HepG2 (cell line): ENCODE measurements around the gene SNAI3. TPM values are rescaled to one million over a fixed set of nuclear protein-coding genes. Genes with fewer than 3 reads are reported as not detected.

ENCODE experiments used
- ATAC-seq: fragments of 200-7000 bp; cut with Tn5 transposase; 3 replicates; pipeline ENCODE4 v1.9.1; 2020; ENCODE audit warnings: mild to moderate bottlenecking, moderate library complexity
- BruUV-seq: library from RNA; stranded (reverse); fragments of 400-500 nt; replicated peaks from 2 replicates; lab custom pipeline; 2021; lab: Mats Ljungman, UMichigan
- CTCF ChIA-PET: fragments of 300-600 bp; formaldehyde crosslinking; extraction: SDS; loops from one replicate; lab custom pipeline; 2021; ENCODE audit warnings: low total read pairs, inconsistent platforms, low intra/inter-chr PET ratio; lab: Yijun Ruan, JAX
- POLR2A ChIA-PET: fragments of 350-600 bp; sonication (Branson Sonifier 250); formaldehyde crosslinking; loops from one replicate; lab custom pipeline; 2020; ENCODE audit warnings: antibody characterized with exemption, inconsistent platforms; lab: Yijun Ruan, JAX
- DNase-seq: peaks from one replicate; pipeline ENCODE4 v3.0.0-alpha.2; 2015; ENCODE audit warnings: low spot score
- FAIRE-seq: peaks from 3 replicates; lab custom pipeline; 2011; peaks lifted over from hg19 to GRCh38; lab: Jason Lieb, UNC
- H2AFZ ChIP-seq: one replicate; pipeline ENCODE4 v1.6.1; 2011; ENCODE audit warnings: low read length, inconsistent platforms
- H3K27ac ChIP-seq: fragments of 300-600 bp; 3 replicates; pipeline ENCODE4 v1.8.0; 2011; ENCODE audit warnings: mixed run types, mild to moderate bottlenecking, mixed read lengths, low read length, inconsistent platforms; ENCODE audit not compliant: insufficient read depth; ENCODE audit errors: extremely low read length
- H3K27me3 ChIP-seq, 2 experiments: fragments of 200-600 bp in 1 of 2; 2 replicates in 1 of 2; 3 replicates in 1 of 2; pipeline versions ENCODE4 v1.6.0 to v1.8.0; 2011; ENCODE audit warnings: low read length in 2 of 2, mild to moderate bottlenecking in 2 of 2, moderate library complexity in 2 of 2, inconsistent platforms in 1 of 2; ENCODE audit not compliant: insufficient read depth in 2 of 2, control insufficient read depth in 1 of 2
- H3K36me3 ChIP-seq, 2 experiments: fragments of 200-600 bp in 1 of 2; replicated peaks in 1 of 2; 2 replicates in 1 of 2; 3 replicates in 1 of 2; pipeline versions ENCODE4 v1.5.1 to v1.8.0; 2011; ENCODE audit warnings: low read length in 2 of 2, inconsistent platforms in 1 of 2; ENCODE audit not compliant: insufficient read depth in 2 of 2, control insufficient read depth in 1 of 2
- H3K4me1 ChIP-seq: 2 replicates; pipeline ENCODE4 v1.5.1; 2012; ENCODE audit warnings: low read length, inconsistent platforms; ENCODE audit not compliant: insufficient read depth
- H3K4me2 ChIP-seq: 2 replicates; pipeline ENCODE4 v1.6.0; 2011; ENCODE audit warnings: low read depth, low read length, inconsistent platforms
- H3K4me3 ChIP-seq, 3 experiments: fragments of 200-600 bp in 1 of 3; sonication (generic), shearing (Covaris generic) in 1 of 3; replicated peaks in 1 of 3; 2 replicates each; pipeline ENCODE4 v1.5.1; 2011 to 2016; ENCODE audit warnings: low read length in 3 of 3, inconsistent platforms in 2 of 3, low read depth in 2 of 3, mild to moderate bottlenecking in 2 of 3, control low read depth in 1 of 3, mixed read lengths in 1 of 3; ENCODE audit not compliant: insufficient read depth in 1 of 3
- H3K79me2 ChIP-seq: one replicate; pipeline ENCODE4 v1.6.1; 2011; ENCODE audit warnings: low read length, inconsistent platforms; ENCODE audit not compliant: insufficient read depth
- H3K9ac ChIP-seq: 2 replicates; pipeline ENCODE4 v1.6.0; 2011; ENCODE audit warnings: mild to moderate bottlenecking, low read depth, low read length, inconsistent platforms; ENCODE audit not compliant: insufficient read depth
- H3K9me3 ChIP-seq: 2 replicates; pipeline ENCODE4 v1.5.1; 2012; ENCODE audit warnings: mild to moderate bottlenecking, low read length
- H4K20me1 ChIP-seq: 2 replicates; pipeline ENCODE4 v1.6.0; 2011; ENCODE audit warnings: inconsistent platforms, mild to moderate bottlenecking, low read length, moderate library complexity; ENCODE audit not compliant: insufficient read depth
- AGO2 ChIP-seq: fragments of 200-400 bp; formaldehyde crosslinking; optimal IDR thresholded peaks from 2 replicates; pipeline ENCODE3; 2017; ENCODE audit warnings: mild to moderate bottlenecking, low read depth, low read length, moderate library complexity
- GTF3A ChIP-seq: sonication (generic); formaldehyde crosslinking; conservative IDR thresholded peaks from 2 replicates; pipeline ENCODE4 v1.4.0; 2020; ENCODE audit warnings: mild to moderate bottlenecking, missing genetic modification reagents
- HNRNPUL1 ChIP-seq: fragments of 200-400 bp; formaldehyde crosslinking; IDR thresholded peaks from 2 replicates; pipeline ENCODE4 v1.6.1; 2017; ENCODE audit warnings: low read depth, mild to moderate bottlenecking, low read length, moderate library complexity
- MTA1 ChIP-seq: sonication (generic); formaldehyde crosslinking; IDR thresholded peaks from 2 replicates; pipeline ENCODE4 v1.4.0; 2020; ENCODE audit warnings: missing genetic modification reagents, mild to moderate bottlenecking, borderline replicate concordance
- POLR2A ChIP-seq, 2 experiments: IDR thresholded peaks; 2 replicates each; pipeline ENCODE4 v1.6.1; 2011; ENCODE audit warnings: low read depth in 2 of 2, low read length in 2 of 2, mild to moderate bottlenecking in 1 of 2, moderate library complexity in 1 of 2; ENCODE audit not compliant: insufficient read depth in 1 of 2
- RNF2 ChIP-seq: fragments of 450-650 bp; conservative IDR thresholded peaks from 2 replicates; pipeline ENCODE4 v1.6.1; 2016; ENCODE audit warnings: low read depth
- SP5 ChIP-seq: IDR thresholded peaks from 2 replicates; pipeline ENCODE4 v1.6.1; 2016; ENCODE audit warnings: low read depth, borderline replicate concordance
- ZZZ3 ChIP-seq: sonication (generic); formaldehyde crosslinking; IDR thresholded peaks from 2 replicates; pipeline ENCODE4 v1.4.0; 2020; ENCODE audit warnings: missing genetic modification reagents, mild to moderate bottlenecking, borderline replicate concordance
- WGBS: methylation state at CpG from one replicate; pipeline ENCODE4 v1.1.6; 2017; ENCODE audit warnings: low lambda C conversion rate; 5-methylcytosine and 5-hydroxymethylcytosine counted together
- in situ Hi-C: cut with HindIII; loops from 2 replicates; pipeline ENCODE4 v1.10.0; 2017; ENCODE audit warnings: low pct_unique_long_range_greater_than_20kb; ENCODE audit not compliant: extremely low pct_ligation_motif_present
- intact Hi-C: fragments of 100-400 bp; cut with micrococcal nuclease; formaldehyde crosslinking; loops from one replicate; pipeline ENCODE4 v1.10.0; 2022; ENCODE audit not compliant: unreplicated experiment
- polyA plus RNA-seq, 8 experiments: library from polyadenylated mRNA; depleted of rRNA in 3 of 8; stranded (reverse) in 7 of 8; unstranded in 1 of 8; fragments of >200 nt; fragmentation: Illumina TruSeq in 4 of 8; extraction: Trizol in 4 of 8; gene quantifications; 2 replicates each; pipeline versions ENCODE4 v1.2.1 to v1.2.3, GENCODE V29; 2011 to 2016; ENCODE audit warnings: low read depth in 4 of 8, missing spikeins in 1 of 8, mixed read lengths in 1 of 8; ENCODE audit not compliant: insufficient read depth in 1 of 8
- total RNA-seq, 5 experiments: library from RNA; depleted of rRNA; stranded (reverse); fragments of >200 nt; fragmentation: Illumina TruSeq; extraction: Trizol; gene quantifications; 2 replicates each; pipeline ENCODE4 v1.2.3, GENCODE V29; 2016; ENCODE audit warnings: low read depth in 1 of 5
- TF ChIP-seq, protein P1 (sequence below): sonication (generic); formaldehyde crosslinking; IDR thresholded peaks from 2 replicates; pipeline ENCODE4 v1.5.1; 2020; ENCODE audit warnings: missing genetic modification reagents, mild to moderate bottlenecking, borderline replicate concordance
- TF ChIP-seq, protein P2 (sequence below): sonication (generic); formaldehyde crosslinking; IDR thresholded peaks from 2 replicates; pipeline ENCODE4 v1.4.0; 2020; ENCODE audit warnings: missing genetic modification reagents

The SNAI3 gene
- total and polyA plus RNA-seq, 2 of the 13 experiments (the other 11 are each of a cell fraction or from before 2014, with no cell fraction given) = 0.09 to 0.18 TPM

DNA sequence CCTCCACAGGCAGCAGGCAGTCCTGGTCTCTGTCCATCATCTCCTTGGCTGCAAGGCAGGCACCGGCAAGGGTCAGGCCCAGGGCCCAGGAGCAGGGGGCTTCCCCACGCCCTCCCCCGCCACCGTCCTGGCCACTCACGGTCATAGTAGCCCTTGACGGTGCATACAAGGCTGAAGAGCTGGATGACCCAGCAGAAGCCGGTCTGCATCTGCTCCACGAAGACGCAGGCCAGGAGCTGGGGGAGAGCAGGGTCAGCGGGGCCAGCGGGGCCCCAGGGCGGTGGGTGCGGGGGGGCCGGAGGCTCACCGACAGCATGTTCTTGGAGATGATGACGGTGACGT is 40.1 kb upstream of the SNAI3 start:
- Histone ChIP-seq H3K9me3 (no peaks in the 10 kb centered on the region), H3K4me2 (no peak overlapping the region), H2AFZ (no peak overlapping the region), H3K36me3 (peaks cover 52 to 74% of the 10 kb centered on the region in 2 experiments; a peak in 4 of 5 replicates), H4K20me1 (no peaks in the 10 kb centered on the region), H3K27me3 (no peaks in the 10 kb centered on the region), H3K4me3 (no peak overlapping the region), H3K27ac (no peak overlapping the region), H3K79me2 (no peaks in the 10 kb centered on the region), H3K4me1 (no peaks in the 10 kb centered on the region), H3K9ac (no peak overlapping the region)
- WGBS = 98% methylated on average over 10 of the region's 17 CpGs
- no peak for ATAC-seq
- FAIRE-seq = no peak
- 0 out of 2 replicates have a peak, but pooled peaks have one; percentile 30 for TF ChIP-seq ZZZ3 (CRISPR knock-in tag)
- TF ChIP-seq SP5 = no peak
- no peak for TF ChIP-seq RNF2
- TF ChIP-seq HNRNPUL1 = no peak
- no peak for DNase-seq
- intact Hi-C loops (no loop called here), in situ Hi-C loops (no loop called here)
- ChIA-PET CTCF (no interaction called here), POLR2A (no interaction called here)
- no TSS peak for BruUV-seq

DNA sequence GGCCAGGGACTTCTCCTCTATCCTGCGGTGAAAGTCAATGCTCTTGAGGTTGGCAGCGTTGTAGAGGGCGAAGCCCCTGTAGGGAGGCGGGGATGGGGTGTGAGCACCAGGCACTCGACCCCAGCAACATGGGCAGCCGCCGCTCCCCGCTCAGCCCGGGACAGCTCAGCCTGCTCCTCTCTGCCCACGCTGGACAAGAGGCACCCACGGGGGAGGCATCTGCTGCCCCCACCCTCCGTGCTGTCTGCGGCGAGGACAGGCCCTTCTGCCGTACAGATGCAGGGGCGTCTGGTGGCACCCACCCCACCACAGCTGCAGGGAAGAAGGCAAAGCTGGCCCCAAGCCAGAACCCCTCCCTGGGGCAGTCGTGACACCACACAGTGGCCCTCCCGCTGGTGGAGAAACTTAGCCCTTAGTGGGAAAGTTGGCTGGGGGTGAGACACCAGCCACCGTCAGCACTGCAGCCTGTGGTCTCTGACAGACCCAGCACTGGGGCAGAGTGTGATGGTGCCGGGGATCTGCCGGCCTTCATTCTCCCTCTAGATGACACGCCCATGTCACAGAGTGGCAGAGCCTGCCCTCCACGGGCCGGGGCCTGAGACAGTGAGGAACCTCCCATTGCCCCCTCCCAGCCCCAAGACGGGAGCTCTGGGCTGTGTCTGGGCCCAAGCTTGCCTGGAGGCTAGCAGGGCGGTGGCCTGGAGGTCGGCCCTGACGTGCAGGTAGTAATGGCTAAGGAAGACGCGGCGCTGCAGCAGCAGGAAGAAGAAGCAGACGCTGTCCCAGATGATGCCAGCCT is 39.5 kb upstream of the SNAI3 start:
- BruUV-seq = no TSS peak
- no peak overlapping the region for H2AFZ ChIP-seq
- ATAC-seq = no peak
- in situ Hi-C loops (no loop called here), intact Hi-C loops (no loop called here)
- no peak for DNase-seq
- H3K79me2 ChIP-seq = no peaks in the 10 kb centered on the region
- peaks cover 55 to 74% of the 10 kb centered on the region in 2 experiments; a peak in 4 of 5 replicates for H3K36me3 ChIP-seq
- no peaks in the 10 kb centered on the region for H3K27me3 ChIP-seq
- H3K9me3 ChIP-seq = no peaks in the 10 kb centered on the region
- WGBS = 97% methylated on average over 17 of the region's 32 CpGs
- H4K20me1 ChIP-seq = no peaks in the 10 kb centered on the region
- no peak overlapping the region for H3K4me3 ChIP-seq
- H3K27ac ChIP-seq = no peak overlapping the region
- TF ChIP-seq POLR2A (IDR thresholded peaks at IDR 0.05; ENCODE audit: insufficient read depth in 1 of 2, low read depth in 2 of 2, low read length in 2 of 2) = 0 out of 4 replicates have a peak, but pooled peaks of 1 of the 2 experiments have one; percentile 10
- TF ChIP-seq, protein P1, sequence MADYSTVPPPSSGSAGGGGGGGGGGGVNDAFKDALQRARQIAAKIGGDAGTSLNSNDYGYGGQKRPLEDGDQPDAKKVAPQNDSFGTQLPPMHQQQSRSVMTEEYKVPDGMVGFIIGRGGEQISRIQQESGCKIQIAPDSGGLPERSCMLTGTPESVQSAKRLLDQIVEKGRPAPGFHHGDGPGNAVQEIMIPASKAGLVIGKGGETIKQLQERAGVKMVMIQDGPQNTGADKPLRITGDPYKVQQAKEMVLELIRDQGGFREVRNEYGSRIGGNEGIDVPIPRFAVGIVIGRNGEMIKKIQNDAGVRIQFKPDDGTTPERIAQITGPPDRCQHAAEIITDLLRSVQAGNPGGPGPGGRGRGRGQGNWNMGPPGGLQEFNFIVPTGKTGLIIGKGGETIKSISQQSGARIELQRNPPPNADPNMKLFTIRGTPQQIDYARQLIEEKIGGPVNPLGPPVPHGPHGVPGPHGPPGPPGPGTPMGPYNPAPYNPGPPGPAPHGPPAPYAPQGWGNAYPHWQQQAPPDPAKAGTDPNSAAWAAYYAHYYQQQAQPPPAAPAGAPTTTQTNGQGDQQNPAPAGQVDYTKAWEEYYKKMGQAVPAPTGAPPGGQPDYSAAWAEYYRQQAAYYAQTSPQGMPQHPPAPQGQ (CRISPR knock-in tag) = no peak
- no peak for TF ChIP-seq MTA1 (CRISPR knock-in tag)
- TF ChIP-seq GTF3A = no peak
- peak; percentile 63 for TF ChIP-seq AGO2
- TF ChIP-seq, protein P2, sequence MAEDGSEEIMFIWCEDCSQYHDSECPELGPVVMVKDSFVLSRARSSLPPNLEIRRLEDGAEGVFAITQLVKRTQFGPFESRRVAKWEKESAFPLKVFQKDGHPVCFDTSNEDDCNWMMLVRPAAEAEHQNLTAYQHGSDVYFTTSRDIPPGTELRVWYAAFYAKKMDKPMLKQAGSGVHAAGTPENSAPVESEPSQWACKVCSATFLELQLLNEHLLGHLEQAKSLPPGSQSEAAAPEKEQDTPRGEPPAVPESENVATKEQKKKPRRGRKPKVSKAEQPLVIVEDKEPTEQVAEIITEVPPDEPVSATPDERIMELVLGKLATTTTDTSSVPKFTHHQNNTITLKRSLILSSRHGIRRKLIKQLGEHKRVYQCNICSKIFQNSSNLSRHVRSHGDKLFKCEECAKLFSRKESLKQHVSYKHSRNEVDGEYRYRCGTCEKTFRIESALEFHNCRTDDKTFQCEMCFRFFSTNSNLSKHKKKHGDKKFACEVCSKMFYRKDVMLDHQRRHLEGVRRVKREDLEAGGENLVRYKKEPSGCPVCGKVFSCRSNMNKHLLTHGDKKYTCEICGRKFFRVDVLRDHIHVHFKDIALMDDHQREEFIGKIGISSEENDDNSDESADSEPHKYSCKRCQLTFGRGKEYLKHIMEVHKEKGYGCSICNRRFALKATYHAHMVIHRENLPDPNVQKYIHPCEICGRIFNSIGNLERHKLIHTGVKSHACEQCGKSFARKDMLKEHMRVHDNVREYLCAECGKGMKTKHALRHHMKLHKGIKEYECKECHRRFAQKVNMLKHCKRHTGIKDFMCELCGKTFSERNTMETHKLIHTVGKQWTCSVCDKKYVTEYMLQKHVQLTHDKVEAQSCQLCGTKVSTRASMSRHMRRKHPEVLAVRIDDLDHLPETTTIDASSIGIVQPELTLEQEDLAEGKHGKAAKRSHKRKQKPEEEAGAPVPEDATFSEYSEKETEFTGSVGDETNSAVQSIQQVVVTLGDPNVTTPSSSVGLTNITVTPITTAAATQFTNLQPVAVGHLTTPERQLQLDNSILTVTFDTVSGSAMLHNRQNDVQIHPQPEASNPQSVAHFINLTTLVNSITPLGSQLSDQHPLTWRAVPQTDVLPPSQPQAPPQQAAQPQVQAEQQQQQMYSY = no peak
- ChIA-PET POLR2A (no interaction called here), CTCF (no interaction called here)
- no peak overlapping the region for H3K4me2 ChIP-seq
- no peak for FAIRE-seq
- no peak overlapping the region for H3K9ac ChIP-seq
- no peaks in the 10 kb centered on the region for H3K4me1 ChIP-seq
